GM19035 (cell line): ENCODE data around the gene SLC1A4.

Experiments used
- ATAC-seq: cut with Tn5 transposase; IDR thresholded peaks from one replicate; pipeline ENCODE4 v1.9.1; 2021; ENCODE audit not compliant: unreplicated experiment

SLC1A4 gene

DNA sequence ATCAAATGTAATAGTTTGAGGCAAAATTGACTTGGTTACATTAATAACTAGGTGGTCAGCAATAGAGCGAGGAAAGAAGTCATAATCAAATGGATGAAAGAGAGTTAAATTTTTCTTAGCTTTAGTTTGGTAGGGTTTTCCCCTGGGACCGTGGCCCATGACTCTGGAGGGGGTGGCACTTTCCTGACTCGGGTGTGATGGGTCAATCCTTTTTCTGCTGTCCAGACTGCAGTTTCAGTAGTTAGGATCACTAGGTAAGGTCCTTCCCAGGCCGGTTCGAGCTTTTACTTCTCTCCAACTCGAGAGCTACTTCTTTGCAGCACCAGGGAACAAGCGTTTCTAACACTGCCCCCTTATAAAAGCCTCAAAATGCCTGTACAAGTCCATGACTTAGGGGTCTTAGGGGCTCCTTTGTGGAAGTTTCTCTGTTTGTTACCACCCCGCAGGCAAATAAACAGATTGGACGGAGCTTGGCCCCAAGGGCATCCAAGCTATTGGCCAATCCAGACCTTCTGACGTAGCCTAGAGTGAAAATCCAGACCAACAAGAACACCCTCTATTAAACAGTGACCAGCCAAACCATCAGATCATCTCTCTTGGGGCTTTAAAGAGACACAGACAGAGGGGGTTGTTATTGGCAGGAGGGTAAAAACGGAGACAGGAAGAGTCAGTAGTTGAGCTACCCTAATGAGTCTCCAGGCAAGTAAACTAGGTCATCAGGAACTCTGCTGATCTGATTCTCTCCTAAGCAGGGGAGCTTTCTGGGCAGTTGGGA, 57.6 kb downstream of the SLC1A4 start:
- no peak for ATAC-seq

DNA sequence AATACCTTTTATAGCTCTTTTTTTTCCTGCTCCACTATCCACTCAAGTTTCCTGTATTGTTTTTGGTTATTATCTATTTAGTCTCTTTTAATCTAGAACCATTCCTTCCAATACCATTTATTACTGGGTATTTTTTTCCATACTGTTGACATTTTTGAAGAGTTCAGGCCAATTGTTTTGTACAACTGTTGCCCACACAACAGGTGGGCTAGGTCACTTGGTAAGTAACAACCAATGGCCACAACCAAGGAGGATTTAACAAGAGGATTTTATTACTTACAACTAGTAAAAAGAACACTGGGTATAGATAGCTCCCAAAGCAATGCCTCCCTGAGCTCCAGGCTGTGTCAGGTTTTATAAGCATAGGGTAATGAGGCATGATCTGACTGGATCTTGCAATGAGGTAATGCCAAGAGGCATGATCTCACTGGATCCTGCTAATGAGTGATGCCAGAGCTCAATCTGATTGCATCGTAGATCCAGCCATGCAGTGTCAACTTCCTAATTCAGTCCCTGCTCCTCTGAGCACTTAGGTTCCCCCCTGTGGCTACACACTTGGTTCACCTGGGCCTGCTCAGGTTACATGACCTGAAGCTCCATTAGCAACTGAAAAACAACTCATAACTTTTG, 59.9 kb downstream of the SLC1A4 start:
- ATAC-seq = no peak

DNA sequence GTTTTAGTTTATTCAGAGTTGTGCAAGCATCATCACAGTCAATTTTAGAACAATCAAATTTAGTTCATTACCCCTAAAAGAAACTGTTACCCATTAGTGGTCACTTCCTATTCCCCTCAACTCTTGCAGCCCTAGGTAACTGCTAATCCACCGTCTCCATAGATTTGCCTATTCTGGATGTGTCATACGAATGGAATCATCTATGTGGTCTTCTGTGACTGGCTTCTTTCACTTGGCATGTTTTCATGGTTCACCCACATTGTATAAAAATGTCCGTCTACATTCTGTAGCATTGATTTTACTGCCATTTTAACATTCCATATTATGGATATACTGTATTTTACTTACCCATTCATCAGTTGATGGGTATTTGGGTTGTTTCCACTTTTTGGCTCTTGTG, 61.7 kb downstream of the SLC1A4 start:
- ATAC-seq = no peak

DNA sequence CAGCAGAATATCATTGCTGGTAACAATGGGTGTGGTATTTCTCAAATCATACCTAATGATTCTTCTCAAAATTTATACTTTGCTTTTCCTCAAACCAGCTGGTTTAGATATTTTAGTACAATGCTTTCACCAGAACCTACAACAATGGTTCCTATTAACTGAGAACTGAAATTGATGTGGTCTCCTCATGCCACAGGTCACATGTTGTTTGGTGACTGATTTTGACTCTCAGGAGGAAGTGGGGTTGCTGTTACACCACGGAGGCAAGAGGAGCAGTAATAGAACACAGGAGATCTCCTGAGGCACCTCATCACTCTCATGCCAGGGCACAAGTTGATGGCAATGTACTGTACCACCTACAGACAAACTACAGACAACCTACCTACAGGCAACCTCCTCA, 64.0 kb downstream of the SLC1A4 start:
- peak; percentile 49 for ATAC-seq

DNA sequence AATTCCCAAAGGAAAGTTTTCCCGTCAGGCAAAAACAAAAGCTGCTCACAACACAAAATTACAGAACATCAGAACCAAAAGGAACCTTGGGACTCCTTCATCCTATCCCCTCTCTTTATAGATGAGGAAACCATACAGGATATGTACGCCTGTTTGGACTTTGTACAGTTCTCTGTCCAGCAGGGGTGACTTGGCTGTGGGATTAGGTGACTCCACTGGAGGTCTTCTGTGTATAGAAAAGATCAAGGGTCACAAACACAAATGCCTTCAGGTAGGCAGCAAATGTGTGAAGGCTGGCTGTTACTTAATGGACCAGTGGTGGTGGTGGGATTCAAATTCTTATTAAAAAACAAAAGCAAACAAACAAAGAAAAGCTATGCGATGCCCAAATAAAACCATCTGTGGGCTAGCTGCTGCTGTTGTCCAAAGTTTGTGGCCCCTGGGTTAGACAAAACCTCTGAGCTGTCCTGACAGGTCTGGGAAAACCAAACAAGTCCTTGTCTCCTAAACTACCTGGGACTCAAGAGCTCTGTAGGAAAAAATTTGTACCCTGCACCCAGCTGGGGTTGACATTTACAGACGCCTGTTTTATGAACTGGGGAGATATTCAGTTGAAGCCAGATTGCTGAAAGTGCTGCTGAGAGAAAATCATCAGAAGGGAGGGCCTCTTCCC, 65.7 kb downstream of the SLC1A4 start:
- ATAC-seq = no peak

DNA sequence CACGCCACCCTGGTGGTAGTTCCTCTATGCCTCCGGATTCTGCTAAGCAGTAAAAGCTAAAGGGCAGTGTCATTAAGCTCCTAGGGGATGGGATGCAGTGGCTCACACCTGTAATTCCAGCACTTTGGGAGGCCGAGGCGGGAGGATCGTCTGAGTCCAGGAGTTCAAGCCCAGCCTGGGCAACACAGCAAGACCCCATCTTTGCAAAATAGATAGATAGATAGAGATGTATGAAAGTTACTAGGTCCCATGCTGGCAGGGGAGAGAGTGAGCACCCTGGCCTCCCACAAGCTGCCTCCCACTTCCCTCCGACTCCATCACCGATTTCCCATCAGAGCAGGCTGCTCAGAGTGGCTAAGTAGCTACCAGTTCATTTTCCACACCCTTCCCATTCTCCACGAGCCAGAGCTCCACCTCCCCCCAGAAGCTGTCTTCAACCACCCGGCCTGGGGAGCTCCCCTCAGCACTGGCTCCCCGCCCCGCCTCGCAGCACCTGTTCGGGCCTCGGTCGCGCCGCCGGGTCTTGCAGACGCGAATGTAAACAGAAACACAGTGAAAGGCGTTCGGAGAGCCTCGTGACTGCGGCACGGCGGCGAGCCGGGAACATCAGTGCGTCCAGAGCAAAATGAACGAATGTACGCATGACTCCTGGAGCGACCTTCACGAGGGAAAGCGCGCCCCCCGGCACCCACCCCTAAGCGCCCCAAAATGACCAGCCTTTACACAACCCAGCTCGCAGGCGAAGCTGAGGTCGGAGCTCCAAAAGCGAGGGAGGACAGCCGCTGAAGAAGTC, 66.4 kb downstream of the SLC1A4 start:
- ATAC-seq = peak; percentile 32

DNA sequence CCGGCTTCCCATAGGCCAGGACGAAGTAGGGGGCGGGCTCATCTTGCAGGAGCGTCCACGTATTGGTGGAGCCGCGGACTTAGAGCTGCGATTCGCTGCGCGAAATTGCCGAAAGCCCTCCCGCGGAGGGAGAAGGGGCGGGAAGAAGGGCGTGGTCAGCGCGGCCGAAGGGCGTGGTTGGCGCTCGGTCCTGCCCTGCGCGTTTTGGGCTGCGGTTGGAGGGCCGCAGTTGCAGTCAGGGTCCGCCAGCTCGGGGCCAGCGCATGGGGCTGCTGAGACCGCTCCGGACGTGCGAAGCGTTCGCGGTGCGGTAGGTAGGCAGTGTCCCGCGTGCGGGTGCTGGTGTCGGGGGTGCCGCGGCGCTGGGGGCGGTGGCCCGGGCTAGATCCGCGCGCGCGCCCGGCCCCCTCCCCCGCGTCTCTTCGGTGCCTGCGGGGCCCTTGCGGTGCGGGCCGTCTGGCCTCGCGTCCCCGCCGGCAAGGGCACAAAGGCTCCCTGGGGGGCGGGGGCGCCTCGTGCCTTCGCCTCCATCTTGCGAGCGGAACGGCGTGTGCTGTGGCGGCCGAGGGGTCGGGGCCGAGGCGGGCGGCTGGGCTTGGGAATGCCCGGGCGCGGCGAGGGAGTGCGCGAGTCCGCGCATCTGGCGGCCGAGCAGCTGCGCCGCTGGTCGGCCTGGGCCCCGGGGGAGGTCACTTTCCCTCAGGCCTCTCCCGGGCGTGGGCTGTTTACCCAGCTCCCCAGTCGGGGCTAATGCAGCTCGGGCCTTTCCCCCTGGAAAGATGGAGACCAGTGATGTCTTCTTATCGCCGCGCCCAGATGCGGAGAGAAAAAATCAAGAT, 67.2 kb downstream of the SLC1A4 start, which contains the start of gene CEP68:
Gene CEP68, plus strand, starts transcription at position 202 of the 839 bp plus-strand sequence. CDS start 13,029 bp downstream, outside the sequence.
- peak; percentile 88 for ATAC-seq

DNA sequence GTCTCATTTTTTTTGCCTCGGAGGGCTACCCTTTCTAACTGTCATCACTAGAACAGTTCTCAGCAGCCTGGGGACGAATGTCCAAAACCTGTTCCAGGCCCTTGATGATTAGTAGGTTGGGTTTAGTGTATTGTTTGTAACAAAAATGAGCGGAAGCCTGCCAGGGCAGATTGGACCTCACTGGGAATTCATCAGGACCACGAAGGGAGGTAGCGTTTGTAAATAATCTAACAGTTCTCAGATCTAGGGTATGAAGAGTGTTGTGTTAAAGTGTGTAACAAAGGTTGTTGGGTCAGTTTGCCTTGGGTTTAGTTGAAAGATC, 67.8 kb downstream of the SLC1A4 start:
- ATAC-seq = no peak

DNA sequence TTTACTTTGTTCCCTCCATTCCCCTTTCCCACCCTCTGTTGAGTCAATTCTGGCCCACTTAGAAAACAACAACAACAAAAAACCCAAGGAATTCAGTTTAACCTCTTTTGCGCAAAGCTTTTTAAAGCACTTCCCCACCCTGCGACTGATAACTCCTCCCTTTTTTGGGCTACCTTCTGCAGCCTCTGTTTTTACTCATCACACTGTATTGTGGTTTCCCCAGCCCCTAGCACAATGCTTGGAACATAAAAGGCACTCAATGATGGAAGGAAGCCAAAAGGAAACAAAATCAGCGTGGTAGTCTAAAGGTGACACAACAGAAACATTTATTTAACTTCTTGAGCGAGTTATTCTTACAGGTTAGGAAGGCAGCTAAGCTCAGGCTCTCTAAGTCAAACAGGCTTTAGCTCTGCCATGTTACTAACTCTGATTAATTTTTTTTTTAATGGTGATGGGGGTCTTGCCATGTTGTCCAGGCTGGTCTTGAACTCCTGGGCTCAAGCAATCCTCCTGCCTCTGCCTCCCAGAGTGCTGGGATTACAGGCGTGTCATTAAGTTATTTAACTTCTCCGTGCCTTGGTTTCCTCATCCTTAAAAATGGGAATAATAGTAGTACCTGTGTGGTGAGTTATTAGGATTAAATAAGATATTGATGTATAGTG, 68.3 kb downstream of the SLC1A4 start:
- no peak for ATAC-seq

DNA sequence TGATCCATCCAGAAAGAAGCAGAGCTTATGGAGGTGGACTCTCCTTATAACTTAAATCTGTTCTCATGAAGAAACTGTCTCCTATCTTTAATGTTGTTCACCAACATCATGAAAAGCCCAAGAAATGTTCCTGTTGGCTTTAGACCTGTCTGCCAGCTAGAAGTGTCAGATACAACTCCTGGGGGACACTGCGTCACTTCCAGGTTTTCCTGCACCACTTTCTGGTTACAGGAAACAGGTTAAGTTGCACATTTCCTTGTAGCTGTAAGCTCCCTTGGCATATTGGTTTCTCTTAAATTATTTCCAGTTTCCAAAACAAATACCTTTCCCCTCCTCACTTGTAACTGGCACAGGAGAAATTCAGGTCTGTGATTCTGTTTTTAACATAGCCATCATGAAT, 69.9 kb downstream of the SLC1A4 start:
- ATAC-seq = no peak

DNA sequence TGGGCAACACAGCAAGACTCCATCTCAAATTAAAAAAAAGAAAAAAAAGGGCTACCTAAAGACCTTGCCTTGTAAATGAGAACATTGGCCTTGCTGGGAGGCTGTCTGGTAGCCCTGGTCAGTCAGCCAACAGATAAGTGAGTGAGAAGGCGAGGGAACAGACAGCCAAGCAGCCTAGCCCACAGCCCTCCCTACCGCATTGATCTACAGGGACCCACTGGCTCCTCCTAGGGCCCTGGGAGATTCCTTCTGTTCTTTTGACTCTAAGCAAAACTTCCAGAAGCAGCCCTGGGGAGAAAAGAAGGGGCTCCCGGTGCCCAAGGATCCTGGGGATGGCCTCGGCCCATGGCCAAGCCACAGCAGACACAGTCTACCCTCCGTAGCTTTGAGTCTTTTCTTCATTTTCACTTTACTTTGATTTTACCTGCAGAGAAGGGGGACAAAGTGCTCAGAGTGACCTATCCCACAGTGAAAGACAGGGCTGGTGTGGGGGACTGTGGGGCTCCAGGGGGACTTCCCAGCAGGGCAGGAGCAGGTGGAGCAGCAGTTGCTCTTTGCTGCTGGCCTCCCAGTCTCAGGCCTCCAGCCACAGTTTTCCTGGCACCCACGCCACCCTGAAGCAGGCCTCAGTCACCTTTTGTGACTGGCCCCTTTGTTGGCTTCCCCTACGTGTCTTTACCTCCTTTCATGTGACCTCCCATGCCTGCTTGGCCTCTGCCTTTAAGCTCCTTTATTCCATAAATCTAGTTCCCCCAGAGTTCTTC, 72.1 kb downstream of the SLC1A4 start:
- no peak for ATAC-seq

DNA sequence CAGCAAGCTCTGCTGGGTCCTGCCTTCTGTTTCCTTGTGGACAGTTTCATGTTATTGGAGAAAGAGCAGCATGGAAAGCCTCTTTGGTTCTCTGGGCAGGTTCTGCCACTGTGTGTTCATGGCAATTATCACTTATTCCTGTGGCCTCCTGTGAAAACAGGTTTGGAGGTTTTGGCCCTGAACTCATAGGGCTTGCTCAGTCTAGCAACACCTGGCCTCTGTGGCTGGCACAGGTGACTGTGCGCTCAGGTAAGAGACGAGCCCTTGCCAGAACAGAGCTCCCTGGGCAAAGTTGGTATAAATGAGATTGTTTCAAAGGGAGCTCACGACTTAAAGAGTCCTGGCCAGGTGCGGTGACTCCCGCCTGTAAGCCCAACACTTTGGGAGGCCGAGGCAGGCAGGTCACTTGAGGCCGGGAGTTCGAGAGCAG, 72.7 kb downstream of the SLC1A4 start:
- ATAC-seq = no peak

DNA sequence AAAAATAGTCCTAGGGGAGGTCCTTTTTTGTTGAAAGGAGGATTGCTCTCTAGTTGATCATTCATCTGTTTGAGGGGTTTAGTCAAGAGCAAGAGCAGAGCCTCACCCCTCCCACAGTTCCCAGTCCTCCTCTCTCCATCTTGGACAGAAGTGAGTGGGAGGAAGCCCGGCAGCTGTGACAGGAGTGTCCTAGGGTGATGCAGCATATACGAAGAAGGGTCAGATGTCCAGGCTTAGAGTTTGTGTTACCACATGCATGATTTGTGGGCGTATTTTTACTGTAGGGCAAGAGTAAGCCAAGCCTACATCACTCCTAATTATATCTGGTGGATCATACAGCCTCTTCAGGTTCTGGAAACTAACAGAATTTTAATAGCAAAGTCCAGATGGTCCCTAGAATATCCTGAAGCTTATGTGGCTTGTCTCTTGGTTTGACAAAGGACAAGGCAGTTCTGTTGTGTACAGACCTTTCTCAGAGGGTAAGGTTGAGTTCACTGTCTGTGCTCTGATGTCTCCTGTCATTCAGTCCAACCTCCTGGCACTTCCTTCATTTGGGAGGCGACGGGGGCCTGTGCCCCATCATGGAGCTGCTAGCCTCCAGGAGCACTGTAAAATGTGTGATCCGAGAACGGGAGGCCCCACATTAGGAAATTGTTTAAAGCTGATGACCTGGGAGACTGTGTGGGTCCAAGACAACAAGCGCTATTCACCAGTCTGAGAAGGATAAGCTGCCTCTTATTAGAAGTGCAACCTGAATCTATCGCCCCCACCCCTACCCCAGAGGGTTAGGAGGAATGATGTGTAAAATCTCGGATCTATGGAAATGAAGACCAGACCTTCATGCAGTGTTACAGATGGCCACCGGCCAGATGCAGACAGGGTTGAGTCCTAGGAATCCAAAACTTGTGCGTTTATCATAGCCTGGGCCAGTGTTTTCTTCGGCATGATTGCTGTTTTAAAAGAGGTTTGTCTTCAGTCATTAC, 73.9 kb downstream of the SLC1A4 start:
- no peak for ATAC-seq

DNA sequence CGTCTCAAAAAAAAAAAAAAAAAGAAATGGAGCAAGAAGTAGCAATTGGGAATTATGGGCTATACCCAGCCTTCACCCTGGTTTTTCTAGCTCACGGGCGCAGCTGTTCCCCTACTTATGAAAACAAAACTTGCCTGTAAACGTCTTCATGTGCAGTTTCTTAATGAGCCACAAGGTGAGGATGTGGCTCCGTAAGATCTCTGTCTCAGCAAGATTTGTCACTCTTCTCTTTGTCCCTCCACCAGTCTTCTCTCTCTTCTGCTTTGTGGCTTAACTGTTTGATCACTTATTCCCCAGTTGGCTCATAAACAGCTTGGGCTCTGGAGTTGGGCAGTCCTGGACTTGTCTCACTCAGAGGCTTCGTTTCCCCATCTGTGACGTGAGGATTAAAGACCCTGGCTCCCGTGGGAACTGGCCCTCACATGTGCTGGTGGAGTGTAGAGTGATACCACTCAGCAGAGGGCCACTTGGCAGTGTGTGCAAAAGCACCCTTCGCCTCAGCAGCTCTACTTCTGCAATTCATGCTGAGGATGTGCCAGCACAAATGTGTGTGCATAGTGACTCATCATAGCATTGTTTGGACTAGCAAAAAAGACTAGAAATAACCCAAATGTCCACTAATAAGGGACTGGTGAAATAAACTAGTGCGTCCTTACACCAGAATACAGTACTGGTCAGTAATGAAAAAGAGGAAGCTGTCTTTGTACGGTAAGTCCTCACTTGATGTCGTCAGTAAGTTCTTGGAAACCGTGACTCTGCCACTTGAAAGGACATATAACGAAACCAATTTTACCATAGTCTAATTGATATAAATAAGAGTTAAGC, 75.7 kb downstream of the SLC1A4 start:
- ATAC-seq = peak; percentile 83

DNA sequence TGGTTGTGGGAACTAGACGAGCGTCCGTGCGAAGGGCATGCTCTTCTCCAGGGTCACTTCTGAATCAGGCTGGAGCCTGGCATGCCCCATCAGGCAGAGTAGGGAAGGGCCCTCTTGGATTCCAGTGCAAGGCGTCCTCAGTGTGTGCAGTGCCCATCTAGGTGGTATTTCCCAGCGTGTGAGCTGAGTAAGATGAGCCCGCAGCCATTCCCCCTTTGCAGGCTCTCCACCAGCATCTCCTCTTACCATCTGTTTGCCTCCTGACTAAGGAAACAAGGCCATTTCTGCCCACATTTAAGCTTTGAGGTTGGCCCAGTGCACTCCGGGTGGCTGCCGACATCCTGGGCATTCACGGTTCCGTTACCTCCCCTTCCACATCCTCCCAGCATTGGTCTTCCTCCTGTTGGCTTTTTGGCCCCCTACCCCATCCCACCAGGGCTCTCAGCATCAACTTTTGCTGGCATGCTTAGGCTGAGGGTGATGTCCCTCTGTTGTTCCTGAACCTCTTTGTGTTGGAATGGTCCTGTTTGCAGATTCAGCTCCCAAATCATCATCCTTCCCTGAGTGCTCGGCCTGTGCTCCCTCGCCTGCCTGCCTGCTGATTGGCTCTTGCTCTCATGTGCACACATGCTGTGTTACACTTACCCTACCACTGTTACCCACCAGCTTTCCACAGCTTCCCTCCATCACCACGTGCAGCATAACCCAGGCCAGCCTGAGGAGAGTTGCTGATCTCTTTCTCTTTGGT, 78.8 kb downstream of the SLC1A4 start:
- no peak for ATAC-seq

DNA sequence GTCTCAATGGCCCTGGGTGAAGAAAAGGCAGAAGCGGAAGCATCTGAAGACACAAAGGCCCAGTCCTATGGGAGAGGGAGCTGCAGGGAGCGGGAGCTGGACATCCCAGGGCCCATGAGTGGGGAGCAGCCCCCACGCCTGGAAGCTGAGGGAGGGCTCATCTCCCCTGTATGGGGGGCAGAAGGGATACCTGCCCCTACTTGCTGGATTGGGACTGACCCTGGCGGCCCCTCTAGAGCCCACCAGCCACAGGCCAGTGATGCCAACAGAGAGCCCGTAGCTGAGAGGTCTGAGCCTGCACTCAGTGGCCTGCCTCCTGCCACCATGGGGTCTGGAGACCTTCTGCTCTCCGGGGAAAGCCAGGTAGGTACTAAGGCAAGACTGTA, 80.2 kb downstream of the SLC1A4 start:
- ATAC-seq = no peak
